PC-3 (cell line): Measurements from ENCODE around the gene MDFIC2. TPM values are rescaled to one million over a fixed set of nuclear protein-coding genes. Genes with fewer than 3 reads are reported as not detected.
A peak's percentile ranks its signal among the peaks of the same experiment; 100 is the strongest.

Experiments
- ATAC-seq: fragments of 200-7000 bp; cut with Tn5 transposase; 2 replicates; pipeline ENCODE4 v1.9.1; 2020; ENCODE audit warnings: mild to moderate bottlenecking, moderate library complexity
- BruUV-seq: library from RNA; stranded (reverse); fragments of 400-500 nt; replicated peaks from 2 replicates; lab custom pipeline; 2021; lab: Mats Ljungman, UMichigan
- CTCF ChIA-PET: fragments of 300-600 bp; sonication (Branson Sonifier 250); formaldehyde crosslinking; loops from one replicate; lab custom pipeline; 2022; ENCODE audit warnings: antibody characterized with exemption; lab: Charles Lee
- POLR2A ChIA-PET: fragments of 300-600 bp; sonication (Branson Sonifier 250); formaldehyde crosslinking; loops from one replicate; lab custom pipeline; 2022; ENCODE audit warnings: antibody characterized with exemption; ENCODE audit not compliant: unreplicated experiment; lab: Charles Lee
- DNase-seq: peaks from one replicate; pipeline ENCODE4 v3.0.0-alpha.2; 2015
- H2AFZ ChIP-seq: fragments of 300-600 bp; sonication (generic); 2 replicates; pipeline ENCODE4 v1.6.0; 2016; ENCODE audit warnings: antibody characterized with exemption, low read length
- H3F3A ChIP-seq: fragments of 300-600 bp; sonication (generic); one replicate; pipeline ENCODE4 v1.6.0; 2017; ENCODE audit warnings: antibody characterized with exemption, low read length, control low read depth, mild to moderate bottlenecking; ENCODE audit not compliant: unreplicated experiment
- H3K27ac ChIP-seq: fragments of 300-600 bp; sonication (generic); 2 replicates; pipeline ENCODE4 v1.5.1; 2016; ENCODE audit warnings: mild to moderate bottlenecking, low read length
- H3K27me3 ChIP-seq: fragments of 300-600 bp; sonication (generic); 2 replicates; pipeline ENCODE4 v1.6.1; 2016; ENCODE audit warnings: low read length, mixed read lengths
- H3K36me3 ChIP-seq: fragments of 300-600 bp; sonication (generic); 2 replicates; pipeline ENCODE4 v1.6.1; 2016; ENCODE audit warnings: low read depth, mixed run types, low read length, mixed read lengths
- H3K4me1 ChIP-seq: fragments of 300-600 bp; sonication (generic); 2 replicates; pipeline ENCODE4 v1.5.1; 2016; ENCODE audit warnings: low read length; ENCODE audit not compliant: insufficient read depth
- H3K4me2 ChIP-seq: fragments of 300-600 bp; sonication (generic); 2 replicates; pipeline ENCODE4 v1.6.0; 2016; ENCODE audit warnings: low read length
- H3K4me3 ChIP-seq: fragments of 300-600 bp; sonication (generic); 2 replicates; pipeline ENCODE4 v1.5.1; 2016; ENCODE audit warnings: mild to moderate bottlenecking, low read length, mixed read lengths
- H3K79me2 ChIP-seq: fragments of 300-600 bp; sonication (generic); 2 replicates; pipeline ENCODE4 v1.6.1; 2017; ENCODE audit warnings: low read length, mixed read lengths
- H3K9ac ChIP-seq: fragments of 300-600 bp; sonication (generic); 2 replicates; pipeline ENCODE4 v1.6.0; 2016; ENCODE audit warnings: mild to moderate bottlenecking, low read length
- H3K9me2 ChIP-seq: fragments of 300-600 bp; sonication (generic); replicated peaks from 2 replicates; pipeline ENCODE4 v1.6.1; 2016; ENCODE audit warnings: mixed run types, low read length, mixed read lengths
- H3K9me3 ChIP-seq: fragments of 300-600 bp; sonication (generic); 2 replicates; pipeline ENCODE4 v1.6.1; 2016; ENCODE audit warnings: low read length, mixed read lengths
- H4K20me1 ChIP-seq: fragments of 300-600 bp; sonication (generic); 2 replicates; pipeline ENCODE4 v1.6.1; 2016; ENCODE audit warnings: low read length, mixed read lengths
- EZH2 ChIP-seq: fragments of 300-600 bp; sonication (generic); IDR thresholded peaks from one replicate; pipeline ENCODE4 v1.6.1; 2017; ENCODE audit warnings: antibody characterized with exemption, mild to moderate bottlenecking, low read length; ENCODE audit not compliant: unreplicated experiment
- EZH2phosphoT487 ChIP-seq: fragments of 300-600 bp; sonication (generic); IDR thresholded peaks from 2 replicates; pipeline ENCODE4 v1.6.1; 2018; ENCODE audit warnings: mild to moderate bottlenecking, antibody characterized with exemption, low read length, borderline replicate concordance
- intact Hi-C: fragments of 100-400 bp; cut with micrococcal nuclease; formaldehyde crosslinking; loops from 2 replicates; pipeline ENCODE4 v1.9.0; 2023
- total RNA-seq: library from RNA; depleted of rRNA; stranded (reverse); fragments of >200 nt; gene quantifications from 2 replicates; pipeline ENCODE4 v1.2.3, GENCODE V29; 2014
- TF ChIP-seq, protein P1 (sequence below): fragments of 300-600 bp; sonication (generic); conservative IDR thresholded peaks from 2 replicates; pipeline ENCODE4 v1.5.1; 2017; ENCODE audit warnings: antibody characterized with exemption, low read depth, mild to moderate bottlenecking, low read length

Gene MDFIC2
- total RNA-seq, 1 experiment from 2014 or later = not detected

DNA sequence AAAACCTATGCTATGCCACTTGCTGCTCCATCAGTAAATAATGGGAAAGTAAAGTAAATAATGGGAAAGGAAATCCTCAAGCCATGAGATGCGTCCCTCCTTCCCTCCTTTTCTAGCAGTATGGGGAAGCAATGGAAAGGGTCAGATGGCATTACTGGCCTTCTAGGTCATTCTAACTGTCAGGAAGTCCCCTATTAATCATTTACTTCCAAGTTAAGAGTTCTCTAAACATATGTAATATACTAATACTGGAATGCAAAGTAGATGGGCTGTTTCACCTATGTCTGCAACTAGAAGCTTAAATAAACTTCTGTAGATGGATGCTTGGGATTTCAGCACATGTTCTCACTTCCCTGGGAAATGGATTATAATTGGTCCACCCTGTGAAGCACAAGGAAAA, 55.9 kb downstream of the MDFIC2 start:
- ChIA-PET CTCF (no interaction called here), POLR2A (no interaction called here)
- intact Hi-C loops = no loop called here
- Histone ChIP-seq H3K9me3 (no peaks in the 10 kb centered on the region), H2AFZ (no peak overlapping the region), H3K27me3 (no peaks in the 10 kb centered on the region), H3K79me2 (no peaks in the 10 kb centered on the region), H3F3A (no peaks in the 10 kb centered on the region), H3K9me2 (no peaks in the 10 kb centered on the region), H3K4me2 (no peak overlapping the region), H4K20me1 (no peaks in the 10 kb centered on the region), H3K4me1 (peaks cover 12% of the 10 kb centered on the region), H3K9ac (no peak overlapping the region), H3K27ac (no peak overlapping the region), H3K4me3 (no peak overlapping the region), H3K36me3 (no peaks in the 10 kb centered on the region)
- DNase-seq = no peak
- no TSS peak for BruUV-seq
- no peak for TF ChIP-seq EZH2phosphoT487
- TF ChIP-seq, protein P1, sequence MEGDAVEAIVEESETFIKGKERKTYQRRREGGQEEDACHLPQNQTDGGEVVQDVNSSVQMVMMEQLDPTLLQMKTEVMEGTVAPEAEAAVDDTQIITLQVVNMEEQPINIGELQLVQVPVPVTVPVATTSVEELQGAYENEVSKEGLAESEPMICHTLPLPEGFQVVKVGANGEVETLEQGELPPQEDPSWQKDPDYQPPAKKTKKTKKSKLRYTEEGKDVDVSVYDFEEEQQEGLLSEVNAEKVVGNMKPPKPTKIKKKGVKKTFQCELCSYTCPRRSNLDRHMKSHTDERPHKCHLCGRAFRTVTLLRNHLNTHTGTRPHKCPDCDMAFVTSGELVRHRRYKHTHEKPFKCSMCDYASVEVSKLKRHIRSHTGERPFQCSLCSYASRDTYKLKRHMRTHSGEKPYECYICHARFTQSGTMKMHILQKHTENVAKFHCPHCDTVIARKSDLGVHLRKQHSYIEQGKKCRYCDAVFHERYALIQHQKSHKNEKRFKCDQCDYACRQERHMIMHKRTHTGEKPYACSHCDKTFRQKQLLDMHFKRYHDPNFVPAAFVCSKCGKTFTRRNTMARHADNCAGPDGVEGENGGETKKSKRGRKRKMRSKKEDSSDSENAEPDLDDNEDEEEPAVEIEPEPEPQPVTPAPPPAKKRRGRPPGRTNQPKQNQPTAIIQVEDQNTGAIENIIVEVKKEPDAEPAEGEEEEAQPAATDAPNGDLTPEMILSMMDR = no peak
- ATAC-seq = no peak

DNA sequence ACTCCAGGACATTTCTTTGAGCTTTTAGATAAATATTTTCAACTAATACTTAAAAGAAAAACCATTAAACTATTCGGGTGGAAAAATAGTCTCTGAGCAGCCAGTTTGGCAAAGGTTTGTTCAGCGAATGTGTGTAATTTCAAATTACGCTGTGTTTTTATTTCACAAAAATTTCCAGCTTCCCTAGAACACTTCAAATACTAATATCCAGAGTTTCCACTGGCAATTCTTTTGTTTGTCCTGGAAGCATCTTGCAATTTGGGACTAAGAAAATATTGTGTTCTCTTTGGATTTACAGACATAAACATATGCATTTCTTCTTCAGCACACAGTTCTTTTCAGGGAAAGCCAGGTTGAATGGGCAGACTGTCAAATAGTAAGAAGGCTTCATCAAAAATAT, 61.9 kb downstream of the MDFIC2 start:
- H3K9me3 ChIP-seq = no peaks in the 10 kb centered on the region
- peaks cover 25% of the 10 kb centered on the region for H3K4me1 ChIP-seq
- H3K27me3 ChIP-seq = no peaks in the 10 kb centered on the region
- H3K4me3 ChIP-seq = no peak overlapping the region
- intact Hi-C loops = no loop called here
- no peaks in the 10 kb centered on the region for H3K9me2 ChIP-seq
- H2AFZ ChIP-seq = no peak overlapping the region
- peak overlapping the region; percentile 87 for H3K27ac ChIP-seq
- peak overlapping the region; percentile 60 for H3K9ac ChIP-seq
- ChIA-PET CTCF (no interaction called here), POLR2A (no interaction called here)
- H4K20me1 ChIP-seq = no peaks in the 10 kb centered on the region
- H3F3A ChIP-seq = no peaks in the 10 kb centered on the region
- no peaks in the 10 kb centered on the region for H3K79me2 ChIP-seq
- H3K4me2 ChIP-seq = 0 out of 2 replicates have a peak overlapping the region, but pooled peaks have one; percentile 41
- BruUV-seq = no TSS peak
- ATAC-seq (no peak), DNase-seq (no peak)
- TF ChIP-seq EZH2phosphoT487 = no peak
- TF ChIP-seq, protein P1 = no peak
- no peak for TF ChIP-seq EZH2
- H3K36me3 ChIP-seq = no peaks in the 10 kb centered on the region

DNA sequence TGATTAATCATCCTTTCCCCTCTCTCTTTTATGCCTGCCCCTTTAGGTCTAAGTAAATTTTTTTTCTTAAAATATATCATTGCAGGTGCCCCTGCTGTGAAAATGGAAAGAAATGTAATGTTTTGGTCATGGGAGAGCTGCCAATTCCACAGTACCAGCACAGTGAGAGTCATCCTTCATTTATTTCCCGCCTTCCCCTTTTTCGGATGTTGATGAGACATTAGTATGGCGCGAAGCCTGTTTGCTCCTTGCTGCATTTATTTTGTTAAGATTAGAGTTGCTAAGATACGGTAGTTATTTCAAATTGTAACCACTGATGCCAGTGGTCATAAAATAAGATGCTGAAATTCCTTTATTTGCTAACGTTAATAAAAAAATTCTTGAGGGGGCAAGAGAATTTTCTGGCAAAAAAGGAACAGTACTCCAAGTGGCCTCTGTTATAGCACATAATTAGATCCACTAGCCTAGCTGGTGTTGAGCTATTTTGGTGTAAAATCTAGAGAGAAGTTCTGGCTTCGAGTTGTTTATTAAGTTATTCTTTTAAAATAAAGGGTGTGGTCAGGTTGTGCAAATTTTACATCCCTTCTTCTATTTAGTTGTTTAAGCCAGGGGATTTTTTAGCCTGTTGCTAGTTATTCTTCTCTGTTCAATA, 62.8 kb downstream of the MDFIC2 start:
- POLR2A ChIA-PET = no interaction called here
- H3K27ac ChIP-seq = peak overlapping the region; percentile 87
- BruUV-seq = no TSS peak

More for the DNA sequence above, 62.8 kb downstream of the MDFIC2 start:
- Histone ChIP-seq H3K9ac (peak overlapping the region; percentile 60), H3K9me3 (no peaks in the 10 kb centered on the region), H3K79me2 (no peaks in the 10 kb centered on the region), H3K9me2 (no peaks in the 10 kb centered on the region), H2AFZ (no peak overlapping the region), H3F3A (no peaks in the 10 kb centered on the region), H3K4me3 (no peak overlapping the region), H3K4me2 (peak overlapping the region; percentile 41), H3K27me3 (no peaks in the 10 kb centered on the region), H3K4me1 (peaks cover 25% of the 10 kb centered on the region), H4K20me1 (no peaks in the 10 kb centered on the region), H3K36me3 (no peaks in the 10 kb centered on the region)
- ATAC-seq (peak; percentile 89), DNase-seq (peak; percentile 79)
- intact Hi-C loops = loop anchor here (2.0 to 5.0 kb wide), 3 partner anchors 31 to 127 kb away; no protein-coding TSS in a partner anchor
- TF ChIP-seq EZH2 (no peak), EZH2phosphoT487 (no peak)
- TF ChIP-seq, protein P1 = no peak
- CTCF ChIA-PET = no interaction called here
